ACC112 (cell line): ENCODE measurements around the gene FBLN1.

ENCODE experiments used
- H2AFZ ChIP-seq: fragments of 200-600 bp; sonication (generic); one replicate; pipeline ENCODE4 v1.6.0; 2017; ENCODE audit warnings: antibody characterized with exemption, low read length; ENCODE audit not compliant: unreplicated experiment
- H3K27ac ChIP-seq: fragments of 200-600 bp; sonication (generic); 2 replicates; pipeline ENCODE4 v1.5.1; 2014; ENCODE audit warnings: low read depth, mild to moderate bottlenecking, antibody characterized with exemption, low read length, moderate library complexity
- H3K27me3 ChIP-seq: fragments of 200-600 bp; sonication (generic); 2 replicates; pipeline ENCODE4 v1.6.1; 2014; ENCODE audit warnings: mild to moderate bottlenecking, antibody characterized with exemption, low read length, moderate library complexity, mixed read lengths; ENCODE audit not compliant: insufficient read depth
- H3K36me3 ChIP-seq: fragments of 200-600 bp; sonication (generic); 2 replicates; pipeline ENCODE4 v1.6.1; 2016; ENCODE audit warnings: mild to moderate bottlenecking, antibody characterized with exemption, low read length, moderate library complexity, mixed read lengths; ENCODE audit not compliant: insufficient read depth
- H3K4me1 ChIP-seq: fragments of 200-600 bp; sonication (generic); one replicate; pipeline ENCODE4 v1.6.1; 2016; ENCODE audit warnings: low read length, mixed read lengths; ENCODE audit not compliant: insufficient read depth, unreplicated experiment, control insufficient read depth
- H3K4me3 ChIP-seq: fragments of 200-600 bp; sonication (generic); 2 replicates; pipeline ENCODE4 v1.5.1; 2014; ENCODE audit warnings: mild to moderate bottlenecking, low read depth, low read length
- H3K79me2 ChIP-seq: fragments of 200-600 bp; sonication (generic); one replicate; pipeline ENCODE4 v1.6.0; 2016; ENCODE audit warnings: low read length; ENCODE audit not compliant: control insufficient read depth, unreplicated experiment, insufficient read depth

Gene FBLN1

GRCh38 chr22:45547731-45548130 is 45.0 kb downstream of the FBLN1 start:
- Histone ChIP-seq H3K27me3 (no peaks in the 10 kb centered on the region), H3K79me2 (no peaks in the 10 kb centered on the region), H3K4me3 (no peak overlapping the region), H2AFZ (no peak overlapping the region), H3K27ac (no peak overlapping the region), H3K36me3 (no peaks in the 10 kb centered on the region), H3K4me1 (peaks cover 18% of the 10 kb centered on the region)

GRCh38 chr22:45548247-45548840 is 45.7 kb downstream of the FBLN1 start:
- peaks cover 24% of the 10 kb centered on the region for H3K4me1 ChIP-seq
- H3K27ac ChIP-seq = 0 out of 2 replicates have a peak overlapping the region, but pooled peaks have one; percentile 73
- no peak overlapping the region for H2AFZ ChIP-seq
- H3K36me3 ChIP-seq = no peaks in the 10 kb centered on the region
- H3K27me3 ChIP-seq = no peaks in the 10 kb centered on the region
- H3K4me3 ChIP-seq = no peak overlapping the region
- H3K79me2 ChIP-seq = no peaks in the 10 kb centered on the region

DNA sequence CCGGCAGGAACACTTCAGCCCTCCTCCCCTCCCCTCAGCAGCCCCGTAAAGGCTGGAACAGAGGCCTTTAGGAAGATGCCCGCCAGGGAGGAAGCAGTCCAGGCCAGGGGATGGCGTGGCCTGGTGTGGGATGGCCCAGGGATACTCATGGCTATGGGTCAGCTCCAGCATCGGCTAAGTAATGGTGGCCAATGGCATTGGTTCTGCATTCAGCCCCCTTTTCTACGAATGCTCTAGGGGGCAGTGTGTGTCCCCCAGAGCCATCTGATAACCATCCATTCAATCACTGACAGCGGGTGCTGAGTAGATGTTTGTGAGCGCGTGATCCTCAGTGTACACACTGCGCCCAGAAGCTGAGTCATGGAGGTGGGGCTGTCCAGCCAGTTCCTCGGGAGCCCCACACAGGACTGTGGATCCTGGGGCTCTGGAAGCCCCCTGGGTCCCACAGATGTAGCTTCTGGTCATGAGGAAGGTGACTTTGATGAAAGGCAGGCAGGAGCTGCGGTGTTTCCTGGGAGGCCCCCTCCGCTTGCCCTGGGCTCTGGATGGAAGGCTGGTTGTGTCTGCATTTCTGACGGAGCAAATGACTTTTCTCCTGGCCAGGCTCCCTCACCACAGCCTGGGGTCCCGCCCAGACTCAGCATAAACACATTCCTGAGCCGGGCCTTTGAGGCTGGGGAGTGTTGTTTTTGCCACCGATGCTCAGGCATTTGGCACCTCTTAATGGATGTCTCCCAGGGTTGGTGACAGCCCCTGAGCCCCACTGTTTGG is 46.5 kb downstream of the FBLN1 start:
- Histone ChIP-seq H3K79me2 (no peaks in the 10 kb centered on the region), H3K36me3 (no peaks in the 10 kb centered on the region), H3K4me3 (peak overlapping the region; percentile 29; the same call in 1 of the 2 replicates), H3K27me3 (no peaks in the 10 kb centered on the region), H3K4me1 (peaks cover 27% of the 10 kb centered on the region), H3K27ac (peak overlapping the region; percentile 73), H2AFZ (no peak overlapping the region)

DNA sequence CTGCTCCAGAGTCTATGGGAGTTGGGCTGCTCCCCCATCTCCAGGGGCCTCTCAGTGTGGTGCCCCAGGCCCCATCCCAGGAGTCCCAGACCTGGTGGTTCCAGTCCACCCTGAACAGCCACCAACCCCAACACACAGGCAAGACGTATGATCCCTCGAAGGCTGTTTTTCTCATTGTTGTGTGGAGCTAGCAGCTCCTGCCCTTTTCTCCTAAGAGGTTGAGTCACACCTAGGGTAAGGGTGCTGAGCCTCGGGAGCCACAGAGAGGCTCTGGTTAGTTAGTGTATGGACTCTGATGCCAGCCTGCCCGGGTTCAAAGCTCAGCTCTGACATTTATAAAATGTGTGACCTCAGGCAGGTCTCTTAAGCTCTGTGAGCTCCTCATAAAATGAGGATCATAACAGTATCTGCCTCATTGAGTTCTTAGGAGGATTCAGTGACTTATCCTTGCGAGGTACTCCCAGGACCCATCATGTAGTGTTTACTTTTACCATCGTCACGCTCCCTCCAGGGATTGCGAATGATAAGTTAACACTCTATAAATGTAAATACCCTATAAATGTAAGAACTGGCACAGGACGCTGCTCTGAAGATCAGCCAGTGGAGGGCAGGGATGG is 47.2 kb downstream of the FBLN1 start:
- Histone ChIP-seq H3K27me3 (no peaks in the 10 kb centered on the region), H3K4me3 (no peak overlapping the region), H3K36me3 (no peaks in the 10 kb centered on the region), H3K79me2 (no peaks in the 10 kb centered on the region), H3K27ac (peak overlapping the region; percentile 73), H2AFZ (no peak overlapping the region), H3K4me1 (peaks cover 27% of the 10 kb centered on the region)

DNA sequence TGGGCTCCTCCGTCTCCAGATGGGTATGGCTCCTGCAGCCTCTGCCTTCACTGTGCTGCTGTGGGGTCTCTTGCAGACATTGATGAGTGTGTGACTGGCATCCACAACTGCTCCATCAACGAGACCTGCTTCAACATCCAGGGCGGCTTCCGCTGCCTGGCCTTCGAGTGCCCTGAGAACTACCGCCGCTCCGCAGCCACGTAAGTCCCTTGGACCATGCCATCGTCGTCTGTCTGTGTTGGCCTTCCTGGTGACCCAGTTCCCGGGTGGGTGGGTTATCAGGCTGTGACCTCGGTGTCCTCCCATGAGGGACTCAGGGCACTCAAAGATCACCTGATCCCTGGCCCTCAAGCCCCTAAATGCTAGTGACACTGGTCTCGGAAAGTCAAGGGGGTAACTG is 47.7 kb downstream of the FBLN1 start:
- H3K27ac ChIP-seq = no peak overlapping the region
- H2AFZ ChIP-seq = no peak overlapping the region
- H3K36me3 ChIP-seq = no peaks in the 10 kb centered on the region
- no peaks in the 10 kb centered on the region for H3K79me2 ChIP-seq
- no peak overlapping the region for H3K4me3 ChIP-seq
- peaks cover 27% of the 10 kb centered on the region for H3K4me1 ChIP-seq
- H3K27me3 ChIP-seq = no peaks in the 10 kb centered on the region

- H3K27me3 ChIP-seq = no peaks in the 10 kb centered on the region
- no peaks in the 10 kb centered on the region for H3K79me2 ChIP-seq
- H3K27ac ChIP-seq = no peak overlapping the region
- no peak overlapping the region for H2AFZ ChIP-seq
- H3K4me3 ChIP-seq = no peak overlapping the region
- peaks cover 27% of the 10 kb centered on the region for H3K4me1 ChIP-seq
- H3K36me3 ChIP-seq = no peaks in the 10 kb centered on the region
Measured at GRCh38 chr22:45550891-45551290, 48.2 kb downstream of the FBLN1 start.

DNA sequence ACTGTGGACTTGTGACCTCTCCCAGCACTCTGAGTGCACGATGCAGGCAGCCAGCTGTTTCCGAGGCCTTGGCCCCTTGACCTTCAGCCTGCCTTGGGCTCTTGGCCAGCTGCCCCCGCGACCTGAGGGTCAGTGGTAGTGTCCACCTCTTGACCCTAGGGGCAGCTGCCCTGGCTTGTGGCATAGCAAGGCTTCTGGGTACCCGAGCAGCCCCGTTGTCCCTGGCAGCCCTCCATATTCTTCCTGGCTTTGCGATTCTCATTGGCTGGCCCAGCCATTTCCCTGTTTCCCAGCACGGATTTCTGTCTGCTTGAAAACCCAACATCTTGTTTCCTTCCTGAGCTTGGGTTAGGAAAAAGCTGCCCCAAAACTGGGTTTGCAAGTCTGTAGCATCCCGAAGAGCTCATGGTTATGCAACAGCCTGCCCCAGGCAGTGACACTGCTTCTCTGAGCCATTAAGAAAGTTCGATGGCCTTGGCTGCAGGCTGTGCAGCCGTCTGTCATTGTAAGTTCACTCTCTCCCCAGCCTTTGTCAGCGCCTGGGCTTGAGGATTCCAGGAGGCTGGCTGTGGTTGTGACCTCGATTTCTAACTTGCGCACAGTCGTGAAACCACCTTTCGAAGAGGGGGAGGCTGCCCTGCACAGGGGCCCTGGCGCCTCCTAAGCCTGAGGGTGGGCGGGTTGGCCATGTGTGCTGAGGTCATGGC is 48.8 kb downstream of the FBLN1 start:
- Histone ChIP-seq H3K79me2 (no peaks in the 10 kb centered on the region), H3K36me3 (no peaks in the 10 kb centered on the region), H3K4me1 (peaks cover 27% of the 10 kb centered on the region), H3K27me3 (no peaks in the 10 kb centered on the region), H2AFZ (no peak overlapping the region), H3K4me3 (no peak overlapping the region), H3K27ac (no peak overlapping the region)

DNA sequence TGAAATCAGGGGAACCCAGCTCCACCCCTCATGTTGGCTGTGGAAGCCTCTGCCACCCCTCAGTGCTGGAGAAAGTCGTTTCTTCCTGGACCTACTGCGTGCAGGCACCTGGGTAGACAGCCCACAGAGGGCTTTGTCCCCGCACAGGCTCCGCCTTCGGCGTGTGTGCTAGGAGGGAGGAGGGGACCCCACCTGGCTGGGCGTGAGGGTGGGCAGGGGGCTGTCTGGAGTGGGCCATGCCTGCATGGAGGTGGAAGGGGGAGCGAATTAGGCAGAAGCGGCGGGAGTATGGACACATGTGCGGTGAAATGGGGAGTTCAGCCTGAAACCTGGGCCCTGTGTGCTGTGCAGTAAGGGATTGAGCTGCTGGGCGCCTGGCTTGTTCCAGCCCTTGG is 49.3 kb downstream of the FBLN1 start:
- H3K27ac ChIP-seq = peak overlapping the region; percentile 75; the same call in 1 of the 2 replicates
- no peaks in the 10 kb centered on the region for H3K79me2 ChIP-seq
- no peak overlapping the region for H2AFZ ChIP-seq
- no peak overlapping the region for H3K4me3 ChIP-seq
- H3K27me3 ChIP-seq = no peaks in the 10 kb centered on the region
- no peaks in the 10 kb centered on the region for H3K36me3 ChIP-seq
- peaks cover 27% of the 10 kb centered on the region for H3K4me1 ChIP-seq

DNA sequence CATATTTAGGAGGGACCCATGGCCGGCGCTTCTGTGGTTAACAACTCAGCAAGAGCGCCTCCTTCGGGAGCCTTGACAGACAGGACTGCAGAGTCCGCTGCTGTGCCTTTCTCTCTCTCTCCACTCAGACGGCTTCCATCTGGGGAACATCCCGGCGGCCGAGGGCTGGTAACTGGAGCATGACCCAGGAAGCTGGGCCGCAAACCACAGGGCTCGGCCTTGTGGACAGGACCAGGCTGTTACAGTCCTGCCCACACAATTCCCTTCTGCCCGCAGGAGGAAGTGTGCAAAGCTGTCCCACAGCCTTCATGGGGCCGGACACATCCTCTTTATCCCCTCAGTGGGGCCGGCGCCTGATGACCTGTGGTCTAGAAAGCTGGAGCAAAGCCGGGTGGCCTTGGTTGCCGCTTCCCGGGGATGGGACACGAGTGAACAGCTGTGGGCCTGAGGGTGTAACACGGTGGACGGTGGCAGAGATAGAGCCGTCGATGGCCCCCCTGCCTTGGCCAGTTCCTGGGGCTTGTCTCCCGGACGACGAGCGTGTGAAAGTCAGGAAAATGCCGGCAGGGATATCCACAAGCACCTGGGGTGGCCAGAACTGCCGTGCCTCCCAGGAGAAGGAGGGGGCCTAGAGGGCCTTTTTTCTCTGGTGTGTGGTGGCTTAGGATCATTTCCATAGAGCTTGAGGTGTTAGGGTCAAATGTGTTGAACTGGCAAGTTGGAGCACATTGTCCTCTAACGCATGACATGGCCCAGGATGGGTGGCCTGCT is 50.1 kb downstream of the FBLN1 start:
- no peaks in the 10 kb centered on the region for H3K27me3 ChIP-seq
- H3K4me1 ChIP-seq = peaks cover 27% of the 10 kb centered on the region
- H3K27ac ChIP-seq = peak overlapping the region; percentile 75
- H3K36me3 ChIP-seq = no peaks in the 10 kb centered on the region
- H3K79me2 ChIP-seq = no peaks in the 10 kb centered on the region
- H3K4me3 ChIP-seq = 0 out of 2 replicates have a peak overlapping the region, but pooled peaks have one; percentile 29
- no peak overlapping the region for H2AFZ ChIP-seq
